GM18870 (cell line): ENCODE data around the gene NFKB2.

Source experiments
- ATAC-seq: cut with Tn5 transposase; IDR thresholded peaks from one replicate; pipeline ENCODE4 v1.9.1; 2021; ENCODE audit warnings: moderate library complexity; ENCODE audit not compliant: unreplicated experiment

NFKB2 gene

GRCh38 chr10:102395400-102396316, at the start of gene NFKB2:
NFKB2 (plus strand) TSS chr10:102395705; CDS start chr10:102395960, 255 bp downstream.
- ATAC-seq: no peak

- ATAC-seq: no peak
These were observed 48.2 kb upstream of the NFKB2 start for GRCh38 chr10:102347236-102347828.

- ATAC-seq: no peak
These were observed 43.3 kb upstream of the NFKB2 start for GRCh38 chr10:102352066-102352715.

- ATAC-seq: no peak
These were observed 41.1 kb upstream of the NFKB2 start for GRCh38 chr10:102354451-102354850.

- no peak for ATAC-seq
These were observed 36.7 kb upstream of the NFKB2 start for GRCh38 chr10:102358712-102359382.

GRCh38 chr10:102367441-102367840, 28.1 kb upstream of the NFKB2 start:
- no peak for ATAC-seq

- ATAC-seq: no peak
These were observed 27.4 kb upstream of the NFKB2 start for GRCh38 chr10:102368077-102368476.

GRCh38 chr10:102371295-102371694, 24.2 kb upstream of the NFKB2 start:
- ATAC-seq: no peak

- ATAC-seq: no peak
These were observed 20.3 kb upstream of the NFKB2 start for GRCh38 chr10:102375250-102375649.

- ATAC-seq: no peak
These were observed 19.6 kb upstream of the NFKB2 start for GRCh38 chr10:102375867-102376266.

- no peak for ATAC-seq
These were observed 18.6 kb upstream of the NFKB2 start for GRCh38 chr10:102376901-102377300.

GRCh38 chr10:102379383-102379782, 16.1 kb upstream of the NFKB2 start:
- ATAC-seq: no peak

GRCh38 chr10:102381983-102382382, 13.5 kb upstream of the NFKB2 start:
- ATAC-seq: no peak

GRCh38 chr10:102382871-102383270, 12.6 kb upstream of the NFKB2 start:
- ATAC-seq: no peak

- ATAC-seq: no peak
These were observed 11.5 kb upstream of the NFKB2 start for GRCh38 chr10:102384053-102384452.

GRCh38 chr10:102384606-102385429, 10.7 kb upstream of the NFKB2 start:
- ATAC-seq: no peak

GRCh38 chr10:102389894-102390293, 5.6 kb upstream of the NFKB2 start:
- ATAC-seq: no peak

- ATAC-seq: no peak
These were observed 3.2 kb upstream of the NFKB2 start for GRCh38 chr10:102392306-102392705.

GRCh38 chr10:102393411-102394078, 2.0 kb upstream of the NFKB2 start:
- ATAC-seq: no peak
